Measurements from ENCODE around the gene HIVEP3.

HIVEP3 gene

GRCh38 chr1:41546833-41547135 is 371.9 kb downstream of the HIVEP3 start:
- ATAC-seq (replicated peaks; ENCODE audit: extremely low read depth, poor library complexity, severe bottlenecking) (no peak), DNase-seq (ENCODE audit: low spot score in 2 of 2) (no peak)
- Mint-ChIP-seq H3K4me1 (peaks cover 7% of the 10 kb centered on the region), H3K4me3 (no peak overlapping the region), H3K36me3 (ENCODE audit: insufficient read depth) (peaks cover 11% of the 10 kb centered on the region), H3K27me3 (no peaks in the 10 kb centered on the region), H3K9me3 (peaks cover 11% of the 10 kb centered on the region), H3K27ac (ENCODE audit: low read depth) (no peak overlapping the region)

DNA sequence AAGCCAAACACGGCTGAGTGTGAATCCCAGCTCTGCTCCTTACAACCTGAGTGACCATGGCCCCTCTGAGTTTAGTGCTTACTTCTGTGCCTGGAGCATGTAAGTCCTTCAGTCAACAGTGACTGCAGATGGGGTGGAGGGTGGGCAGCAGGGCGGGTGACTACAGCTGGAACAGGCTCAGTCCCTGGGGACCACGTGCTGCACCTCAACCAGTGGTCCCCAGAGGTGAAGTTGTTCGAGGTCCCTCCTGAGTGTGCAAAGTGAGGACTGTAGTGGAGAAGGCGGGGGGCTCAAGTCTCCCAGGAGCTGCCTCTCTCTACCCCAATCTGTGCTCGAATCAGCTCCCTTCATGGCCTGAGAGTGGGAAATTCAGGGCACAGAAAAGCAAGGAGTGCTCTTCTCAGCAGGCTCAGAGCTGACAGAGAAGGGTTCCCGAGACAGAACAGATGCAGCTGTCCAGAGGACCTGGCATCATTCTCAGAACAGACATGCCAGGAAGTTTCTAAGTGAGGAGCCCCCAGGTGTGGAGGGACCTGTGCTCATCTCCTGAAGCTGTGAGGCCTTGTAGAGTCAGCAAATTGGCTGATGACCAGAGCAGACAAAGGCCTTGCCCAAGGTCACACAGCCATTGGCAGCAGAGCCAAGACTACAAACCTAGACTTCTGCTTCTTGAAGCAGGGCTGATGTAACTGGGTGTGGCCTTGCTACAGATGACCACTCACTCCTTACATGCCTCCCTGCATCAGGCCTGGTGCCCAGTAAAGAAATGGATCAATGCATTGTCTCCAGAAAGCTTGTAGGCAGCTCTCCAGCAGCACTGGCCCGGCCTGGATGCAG is 372.5 kb downstream of the HIVEP3 start:
- no peaks in the 10 kb centered on the region for H3K27me3 Mint-ChIP-seq
- H3K4me3 Mint-ChIP-seq, result no peak overlapping the region
- ATAC-seq (replicated peaks; ENCODE audit: extremely low read depth, poor library complexity, severe bottlenecking) (no peak), DNase-seq (ENCODE audit: low spot score in 2 of 2) (no peak)
- H3K9me3 Mint-ChIP-seq, result peaks cover 11% of the 10 kb centered on the region
- peaks cover 11% of the 10 kb centered on the region for H3K36me3 Mint-ChIP-seq (ENCODE audit: insufficient read depth)
- H3K27ac Mint-ChIP-seq (ENCODE audit: low read depth), result no peak overlapping the region
- H3K4me1 Mint-ChIP-seq, result peaks cover 12% of the 10 kb centered on the region

DNA sequence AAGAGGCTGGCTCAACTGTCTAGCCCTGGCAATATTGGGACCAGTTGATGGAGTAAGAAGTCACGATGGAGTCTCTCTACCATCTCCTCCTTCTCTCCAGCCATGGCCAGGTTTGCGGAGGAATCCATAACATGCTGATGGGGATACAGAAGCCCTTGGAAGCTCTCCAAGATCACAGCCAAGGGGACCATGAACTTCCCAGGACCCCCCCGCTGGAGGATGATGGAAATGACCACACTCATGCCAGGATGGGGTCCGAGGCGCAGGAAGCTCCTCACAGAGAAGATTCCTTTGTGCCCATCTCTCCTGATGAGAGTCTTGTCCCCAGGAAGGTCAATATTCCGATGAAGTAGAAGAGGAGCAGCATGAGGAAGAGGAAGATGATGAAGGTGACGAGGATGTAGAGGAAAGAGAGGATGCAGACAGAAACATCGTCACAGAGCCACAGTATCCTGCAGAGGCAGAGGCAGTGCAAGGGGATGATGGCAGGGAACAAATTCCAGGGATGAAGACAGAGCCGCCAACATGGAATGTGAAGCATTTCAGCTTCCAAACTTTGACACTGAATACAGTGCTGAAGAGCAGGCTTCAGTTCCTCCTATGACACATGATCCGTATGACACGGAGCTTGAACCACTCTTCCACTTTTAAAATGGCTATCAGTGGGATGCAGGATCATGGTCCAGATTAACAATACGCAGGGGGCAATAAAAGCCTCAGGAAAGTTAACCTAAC is 376.4 kb downstream of the HIVEP3 start:
- H3K27ac Mint-ChIP-seq (ENCODE audit: low read depth), result no peak overlapping the region

DNA sequence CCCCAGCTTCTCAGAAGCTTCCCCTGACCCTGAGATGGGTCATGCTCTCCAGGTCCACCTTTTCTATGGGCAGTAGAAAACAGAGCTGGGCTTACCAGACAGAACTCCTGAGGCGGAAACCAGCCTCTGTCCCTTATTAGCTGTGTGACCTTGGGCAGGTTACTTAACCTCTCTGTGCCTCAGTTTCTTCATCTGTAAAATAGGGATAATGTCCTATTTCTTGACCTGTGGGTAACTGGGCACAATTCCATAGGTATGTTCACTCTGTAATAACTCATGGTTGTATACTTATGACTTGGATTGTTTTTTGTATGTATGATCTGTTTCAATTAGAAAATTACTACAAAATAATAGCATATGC is 377.1 kb downstream of the HIVEP3 start:
- H3K4me3 Mint-ChIP-seq, result no peak overlapping the region
- H3K27me3 Mint-ChIP-seq, result no peaks in the 10 kb centered on the region
- H3K27ac Mint-ChIP-seq (ENCODE audit: low read depth), result peak overlapping the region; percentile 24
- H3K4me1 Mint-ChIP-seq, result peaks cover 26% of the 10 kb centered on the region
- H3K9me3 Mint-ChIP-seq, result peaks cover 11% of the 10 kb centered on the region
- ATAC-seq (replicated peaks; ENCODE audit: extremely low read depth, poor library complexity, severe bottlenecking) (no peak), DNase-seq (ENCODE audit: low spot score in 2 of 2) (no peak)
- peaks cover 13% of the 10 kb centered on the region for H3K36me3 Mint-ChIP-seq (ENCODE audit: insufficient read depth)

More for the DNA sequence above, 376.4 kb downstream of the HIVEP3 start:
- Mint-ChIP-seq H3K36me3 (ENCODE audit: insufficient read depth) (peaks cover 13% of the 10 kb centered on the region), H3K4me1 (peaks cover 26% of the 10 kb centered on the region), H3K4me3 (no peak overlapping the region), H3K27me3 (no peaks in the 10 kb centered on the region), H3K9me3 (peaks cover 11% of the 10 kb centered on the region)
- ATAC-seq (replicated peaks; ENCODE audit: extremely low read depth, poor library complexity, severe bottlenecking) (no peak), DNase-seq (ENCODE audit: low spot score in 2 of 2) (no peak)

DNA sequence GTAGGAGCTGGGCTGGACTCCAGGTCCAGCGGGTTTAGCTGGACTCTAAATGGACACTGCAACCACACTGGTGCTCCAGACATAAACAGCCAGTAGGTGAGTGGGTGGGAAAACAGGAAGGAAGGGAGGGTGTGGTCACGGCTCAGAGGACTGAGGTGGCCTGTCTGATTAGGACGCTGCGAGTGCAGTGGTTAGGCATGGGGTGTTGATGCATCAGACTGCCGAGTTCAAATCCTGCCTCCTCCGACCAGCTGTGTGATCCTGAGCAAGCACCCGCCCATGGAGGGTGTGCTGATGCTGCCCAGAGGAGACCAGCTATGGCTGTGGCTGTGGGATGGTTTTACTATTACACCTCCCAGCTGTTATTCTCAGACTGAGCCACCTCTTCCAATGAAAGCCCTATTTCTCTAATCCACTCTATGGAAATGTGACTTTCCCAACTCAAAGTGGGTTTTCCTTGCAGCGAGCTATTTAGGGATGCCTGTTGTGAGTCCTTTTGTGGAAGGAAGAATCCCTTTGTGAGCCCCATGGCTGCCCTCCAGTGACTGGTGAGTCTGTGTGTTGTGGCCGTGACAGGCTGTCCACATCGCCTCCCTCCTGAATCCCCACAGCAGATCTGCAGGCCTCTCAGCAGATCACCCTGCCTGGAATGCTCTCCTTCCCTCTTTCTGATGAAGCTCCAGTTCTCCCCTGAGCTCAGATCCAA is 377.7 kb downstream of the HIVEP3 start:
- peaks cover 29% of the 10 kb centered on the region for H3K4me1 Mint-ChIP-seq
- ATAC-seq (replicated peaks; ENCODE audit: extremely low read depth, poor library complexity, severe bottlenecking) (no peak), DNase-seq (ENCODE audit: low spot score in 2 of 2) (no peak)
- no peak overlapping the region for H3K4me3 Mint-ChIP-seq
- H3K9me3 Mint-ChIP-seq, result peaks cover 11% of the 10 kb centered on the region
- H3K27me3 Mint-ChIP-seq, result no peaks in the 10 kb centered on the region
- H3K36me3 Mint-ChIP-seq (ENCODE audit: insufficient read depth), result peaks cover 13% of the 10 kb centered on the region
- H3K27ac Mint-ChIP-seq (ENCODE audit: low read depth), result peak overlapping the region; percentile 24

GRCh38 chr1:41539999-41540398 is 378.7 kb downstream of the HIVEP3 start:
- H3K27me3 Mint-ChIP-seq, result no peaks in the 10 kb centered on the region
- no peak for DNase-seq (ENCODE audit: low spot score in 2 of 2)
- no peak overlapping the region for H3K4me3 Mint-ChIP-seq
- no peak overlapping the region for H3K27ac Mint-ChIP-seq (ENCODE audit: low read depth)
- H3K9me3 Mint-ChIP-seq, result peaks cover 5% of the 10 kb centered on the region
- no peak for ATAC-seq (replicated peaks; ENCODE audit: extremely low read depth, poor library complexity, severe bottlenecking)
- peaks cover 12% of the 10 kb centered on the region for H3K36me3 Mint-ChIP-seq (ENCODE audit: insufficient read depth)
- peaks cover 33% of the 10 kb centered on the region for H3K4me1 Mint-ChIP-seq

DNA sequence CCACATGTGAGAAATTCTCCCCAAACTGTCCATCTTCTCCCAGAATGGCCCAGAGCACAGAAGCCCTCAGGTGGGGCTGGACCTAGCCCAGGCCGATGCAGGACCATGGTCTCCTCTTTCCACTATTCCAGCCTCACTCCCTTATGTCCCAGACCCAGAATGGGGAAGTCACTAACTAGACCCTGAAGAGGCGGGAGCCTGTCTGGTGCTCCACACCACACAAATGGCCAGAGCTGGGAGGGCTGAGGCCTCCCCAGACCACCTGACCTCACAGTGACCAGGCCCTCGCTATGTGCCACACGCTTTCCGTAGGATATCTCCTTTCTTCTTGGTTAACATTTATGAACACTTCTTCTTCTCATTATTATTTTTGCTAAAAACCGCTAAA is 379.3 kb downstream of the HIVEP3 start:
- Mint-ChIP-seq H3K27me3 (no peaks in the 10 kb centered on the region), H3K27ac (ENCODE audit: low read depth) (peak overlapping the region; percentile 54), H3K9me3 (no peaks in the 10 kb centered on the region), H3K36me3 (ENCODE audit: insufficient read depth) (peaks cover 8% of the 10 kb centered on the region), H3K4me1 (peaks cover 33% of the 10 kb centered on the region), H3K4me3 (no peak overlapping the region)
- no peak for ATAC-seq (replicated peaks; ENCODE audit: extremely low read depth, poor library complexity, severe bottlenecking)
- no peak for DNase-seq (ENCODE audit: low spot score in 2 of 2)

DNA sequence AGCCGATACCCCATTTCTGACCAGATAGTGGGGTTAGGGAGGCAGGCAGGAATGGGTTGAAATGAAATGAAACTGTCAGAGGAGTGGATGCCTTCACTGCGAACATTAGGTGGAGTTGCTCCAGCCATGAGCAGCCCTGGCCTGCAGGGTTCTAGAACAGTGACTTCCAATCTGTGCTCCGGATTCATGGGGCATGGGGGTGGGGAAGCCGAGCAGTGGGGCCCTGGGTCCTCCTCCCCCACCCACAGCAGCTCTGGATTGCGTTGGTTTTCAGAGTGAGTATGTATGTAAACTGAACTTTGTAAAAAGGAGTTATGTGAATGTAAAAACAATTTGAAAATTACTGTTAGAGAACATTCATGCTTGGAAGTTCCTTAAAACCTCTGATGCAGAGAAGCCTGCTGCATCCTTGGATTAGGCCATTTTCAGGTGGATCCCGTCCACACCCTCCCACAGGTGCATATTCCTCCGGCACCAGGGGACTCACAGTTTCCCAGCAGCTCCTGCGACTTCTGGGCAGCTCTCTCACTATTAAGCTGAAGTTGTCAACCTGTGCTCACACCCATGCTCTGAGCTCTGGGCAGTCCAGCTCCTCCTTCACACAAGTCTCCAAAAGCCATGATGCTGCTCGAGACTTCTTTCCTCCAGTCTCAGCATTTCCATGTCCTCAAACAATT is 379.8 kb downstream of the HIVEP3 start:
- ATAC-seq (replicated peaks; ENCODE audit: extremely low read depth, poor library complexity, severe bottlenecking), result no peak
- Mint-ChIP-seq H3K4me1 (peaks cover 33% of the 10 kb centered on the region), H3K4me3 (no peak overlapping the region), H3K36me3 (ENCODE audit: insufficient read depth) (peaks cover 4% of the 10 kb centered on the region), H3K9me3 (no peaks in the 10 kb centered on the region), H3K27ac (ENCODE audit: low read depth) (peak overlapping the region; percentile 54), H3K27me3 (no peaks in the 10 kb centered on the region)
- DNase-seq (ENCODE audit: low spot score in 2 of 2), result no peak

DNA sequence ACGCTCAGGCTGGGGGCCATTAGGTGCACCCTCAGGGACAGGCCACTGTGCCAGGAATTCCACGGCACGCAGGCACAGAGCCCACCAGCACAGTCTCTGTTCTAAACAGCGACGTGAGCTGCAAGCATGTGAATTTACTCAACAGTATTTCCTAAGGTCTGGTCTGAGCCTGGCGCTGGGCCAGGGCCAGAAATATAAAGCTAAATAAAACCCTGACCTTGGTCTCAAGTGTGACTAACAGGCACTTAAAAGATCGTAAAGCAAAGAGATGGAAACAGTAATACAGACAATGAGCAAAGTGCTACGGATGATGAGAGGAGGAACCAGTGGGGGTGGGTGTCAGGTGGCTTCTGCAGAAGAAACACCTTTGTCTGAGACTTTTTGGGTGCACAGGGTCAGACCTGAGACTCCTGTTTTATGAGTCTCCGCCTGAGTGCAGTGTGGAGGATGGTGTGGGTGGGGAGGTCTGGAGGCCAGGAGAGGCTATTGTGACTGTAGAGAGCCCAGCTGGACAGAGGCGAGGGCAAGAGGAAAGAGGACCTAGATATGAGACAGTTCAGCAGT is 380.9 kb downstream of the HIVEP3 start:
- ATAC-seq (replicated peaks; ENCODE audit: extremely low read depth, poor library complexity, severe bottlenecking) (no peak), DNase-seq (ENCODE audit: low spot score in 2 of 2) (no peak)
- H3K27ac Mint-ChIP-seq (ENCODE audit: low read depth), result no peak overlapping the region
- H3K36me3 Mint-ChIP-seq (ENCODE audit: insufficient read depth), result peaks cover 7% of the 10 kb centered on the region
- peaks cover 33% of the 10 kb centered on the region for H3K4me1 Mint-ChIP-seq
- no peaks in the 10 kb centered on the region for H3K27me3 Mint-ChIP-seq
- no peak overlapping the region for H3K4me3 Mint-ChIP-seq
- H3K9me3 Mint-ChIP-seq, result no peaks in the 10 kb centered on the region

GRCh38 chr1:41537251-41537650 is 381.5 kb downstream of the HIVEP3 start:
- Mint-ChIP-seq H3K36me3 (ENCODE audit: insufficient read depth) (peaks cover 7% of the 10 kb centered on the region), H3K4me1 (peaks cover 28% of the 10 kb centered on the region), H3K9me3 (no peaks in the 10 kb centered on the region), H3K27ac (ENCODE audit: low read depth) (no peak overlapping the region), H3K4me3 (no peak overlapping the region), H3K27me3 (no peaks in the 10 kb centered on the region)
- no peak for DNase-seq (ENCODE audit: low spot score in 2 of 2)
- no peak for ATAC-seq (replicated peaks; ENCODE audit: extremely low read depth, poor library complexity, severe bottlenecking)

- H3K36me3 Mint-ChIP-seq (ENCODE audit: insufficient read depth), result peaks cover 7% of the 10 kb centered on the region
- H3K4me3 Mint-ChIP-seq, result no peak overlapping the region
- no peak for DNase-seq (ENCODE audit: low spot score in 2 of 2)
- H3K9me3 Mint-ChIP-seq, result no peaks in the 10 kb centered on the region
- H3K27ac Mint-ChIP-seq (ENCODE audit: low read depth), result no peak overlapping the region
- no peak for ATAC-seq (replicated peaks; ENCODE audit: extremely low read depth, poor library complexity, severe bottlenecking)
- H3K4me1 Mint-ChIP-seq, result peaks cover 23% of the 10 kb centered on the region
- H3K27me3 Mint-ChIP-seq, result no peaks in the 10 kb centered on the region
These were observed 382.3 kb downstream of the HIVEP3 start for GRCh38 chr1:41536361-41536802.

- DNase-seq (ENCODE audit: low spot score in 2 of 2), result no peak
- Mint-ChIP-seq H3K27me3 (no peaks in the 10 kb centered on the region), H3K4me3 (no peak overlapping the region), H3K9me3 (no peaks in the 10 kb centered on the region), H3K27ac (ENCODE audit: low read depth) (no peak overlapping the region), H3K4me1 (peaks cover 23% of the 10 kb centered on the region), H3K36me3 (ENCODE audit: insufficient read depth) (peaks cover 8% of the 10 kb centered on the region)
- ATAC-seq (replicated peaks; ENCODE audit: extremely low read depth, poor library complexity, severe bottlenecking), result no peak
These were observed 383.0 kb downstream of the HIVEP3 start for GRCh38 chr1:41535716-41536115.

Measured in central memory CD8-positive, alpha-beta T cell (primary cell).